GM18873 (cell line): ENCODE measurements around the gene FUT2.
"Not testable (repeated sequence)": the region's sequence is repeated elsewhere in the genome, so short reads cannot be mapped to it uniquely, and the experiment has no call there.

Experiments
- ATAC-seq: cut with Tn5 transposase; IDR thresholded peaks from one replicate; pipeline ENCODE4 v1.9.1; 2021; ENCODE audit warnings: mild to moderate bottlenecking, moderate library complexity, moderate number of reproducible peaks; ENCODE audit not compliant: unreplicated experiment, low FRiP score

FUT2 gene

GRCh38 chr19:48670699-48671445 lies 24.9 kb upstream of the FUT2 start:
- ATAC-seq, result no peak

- no peak for ATAC-seq
These were observed 24.2 kb upstream of the FUT2 start for GRCh38 chr19:48671446-48671995.

- no peak for ATAC-seq
These were observed 22.8 kb upstream of the FUT2 start, which contains the start of gene NTN5 for GRCh38 chr19:48672994-48673393. TSS of gene NTN5 (minus strand) at chr19:48673017. CDS start at chr19:48670986, 2,031 bp downstream.

- ATAC-seq, result no peak
These were observed 22.2 kb upstream of the FUT2 start for GRCh38 chr19:48673436-48674100.

- ATAC-seq, result no peak
These were observed 21.5 kb upstream of the FUT2 start for GRCh38 chr19:48674216-48674809.

GRCh38 chr19:48674921-48675824 lies 20.6 kb upstream of the FUT2 start:
- no peak for ATAC-seq

- no peak for ATAC-seq
These were observed 19.3 kb upstream of the FUT2 start for GRCh38 chr19:48676487-48676886.

GRCh38 chr19:48676887-48677286 lies 18.9 kb upstream of the FUT2 start:
- no peak for ATAC-seq

GRCh38 chr19:48678201-48678600 lies 17.6 kb upstream of the FUT2 start:
- no peak for ATAC-seq

- ATAC-seq, result not testable (repeated sequence)
These were observed 15.8 kb upstream of the FUT2 start for GRCh38 chr19:48680006-48680405.

GRCh38 chr19:48680436-48681126 lies 15.2 kb upstream of the FUT2 start:
- ATAC-seq, result no peak

GRCh38 chr19:48681127-48681470 lies 14.7 kb upstream of the FUT2 start:
- no peak for ATAC-seq

GRCh38 chr19:48683349-48683748 lies 12.4 kb upstream of the FUT2 start:
- ATAC-seq, result no peak

- no peak for ATAC-seq
These were observed 10.2 kb upstream of the FUT2 start for GRCh38 chr19:48685583-48685982.

GRCh38 chr19:48686088-48686487 lies 9.7 kb upstream of the FUT2 start:
- no peak for ATAC-seq

- not testable (repeated sequence) for ATAC-seq
These were observed 9.1 kb upstream of the FUT2 start for GRCh38 chr19:48686637-48687036.

- no peak for ATAC-seq
These were observed 8.0 kb upstream of the FUT2 start for GRCh38 chr19:48687776-48688175.

GRCh38 chr19:48689449-48689848 lies 6.3 kb upstream of the FUT2 start:
- ATAC-seq, result no peak

- ATAC-seq, result not testable (repeated sequence)
These were observed 2.1 kb upstream of the FUT2 start for GRCh38 chr19:48693629-48694028.
